H4 (cell line): ENCODE results near the gene RAG2. TPM values are rescaled to one million over a fixed set of nuclear protein-coding genes. Genes with fewer than 3 reads are reported as not detected.

Source experiments
- DNase-seq: peaks from one replicate; pipeline ENCODE4 v3.0.0-alpha.2; 2015; ENCODE audit warnings: low spot score
- total RNA-seq: library from RNA; depleted of rRNA; stranded (reverse); fragments of >200 nt; shearing (Covaris generic); gene quantifications from 2 replicates; pipeline ENCODE4 v1.2.3, GENCODE V29; 2014; rRNA removed

The RAG2 gene
- total RNA-seq, 1 experiment from 2014 or later = not detected

GRCh38 chr11:36550385-36551115 is 47.5 kb downstream of the RAG2 start:
- DNase-seq = no peak

Other genes with a start within 250 kb of the RAG2 start
- 8.8 and 9.1 TPM in 2 replicates for gene TRAF6, start 88.0 kb downstream of the RAG2 start, total RNA-seq
- 0.23 and 0.39 TPM in 2 replicates for gene RAG1, start 30.2 kb downstream of the RAG2 start, total RNA-seq
- gene IFTAP, start 3.7 kb downstream of the RAG2 start, total RNA-seq = 68.2 and 72.3 TPM in 2 replicates